Naive thymus-derived CD4-positive, alpha-beta T cell (primary cell): ENCODE measurements around the gene B3GALT2. TPM values are rescaled to one million over a fixed set of nuclear protein-coding genes. Genes with fewer than 3 reads are reported as not detected.
"Not testable (repeated sequence)": the region's sequence is repeated elsewhere in the genome, so short reads cannot be mapped to it uniquely, and the experiment has no call there.

Source experiments
- ATAC-seq: fragments of 150-1000 bp; cut with Tn5 transposase; 2 replicates; pipeline ENCODE4 v1.10.0; 2021; ENCODE audit warnings: mild to moderate bottlenecking, moderate library complexity
- CTCF ChIA-PET: fragments of 350-600 bp; sonication (Branson Sonifier 250); formaldehyde crosslinking; loops from one replicate; lab custom pipeline; 2021; ENCODE audit warnings: antibody characterized with exemption; lab: Charles Lee
- POLR2A ChIA-PET: fragments of 350-600 bp; sonication (Branson Sonifier 250); formaldehyde crosslinking; loops from one replicate; lab custom pipeline; 2021; ENCODE audit warnings: antibody characterized with exemption, inconsistent platforms; lab: Charles Lee
- DNase-seq, 9 donors: peaks; one replicate each; pipeline versions ENCODE4 v3.0.0 to v3.0.0-alpha.2; 2020 to 2022; ENCODE audit warnings: mixed read lengths in 1 of 9
- H3K27ac ChIP-seq: one replicate; pipeline ENCODE4 v1.7.0; 2013; ENCODE audit warnings: mild to moderate bottlenecking, low read depth, low read length, moderate library complexity
- H3K27me3 ChIP-seq, 2 donors: one replicate each; pipeline ENCODE4 v1.7.0; 2013; ENCODE audit warnings: low read length in 2 of 2, mild to moderate bottlenecking in 2 of 2, moderate library complexity in 2 of 2; ENCODE audit not compliant: control insufficient read depth in 2 of 2, insufficient read depth in 2 of 2
- H3K36me3 ChIP-seq, 3 experiments: 1 replicate in 2 of 3; 2 replicates in 1 of 3; pipeline ENCODE4 v1.7.0; 2013; ENCODE audit warnings: low read length in 3 of 3, mild to moderate bottlenecking in 3 of 3, moderate library complexity in 1 of 3; ENCODE audit not compliant: insufficient read depth in 3 of 3, control insufficient read depth in 2 of 3
- H3K4me1 ChIP-seq, 2 donors: one replicate each; pipeline ENCODE4 v1.7.0; 2013; ENCODE audit warnings: low read length in 2 of 2, mild to moderate bottlenecking in 2 of 2, moderate library complexity in 1 of 2; ENCODE audit not compliant: control insufficient read depth in 2 of 2, insufficient read depth in 2 of 2
- H3K4me3 ChIP-seq: 2 replicates; pipeline ENCODE4 v1.7.0; 2013; ENCODE audit warnings: mild to moderate bottlenecking, low read length
- H3K9me3 ChIP-seq, 3 experiments: 1 replicate in 2 of 3; 2 replicates in 1 of 3; pipeline ENCODE4 v1.7.0; 2013; ENCODE audit warnings: low read length in 3 of 3; ENCODE audit not compliant: control insufficient read depth in 2 of 3
- H3K27ac Mint-ChIP-seq, 9 donors: one replicate each; pipeline ENCODE4 v1.8.0; 2020 to 2022; ENCODE audit warnings: mixed read lengths in 9 of 9, mild to moderate bottlenecking in 8 of 9, moderate library complexity in 5 of 9, inconsistent platforms in 2 of 9
- H3K27me3 Mint-ChIP-seq, 5 donors: one replicate each; pipeline ENCODE4 v1.8.0; 2021 to 2022; ENCODE audit warnings: mixed read lengths in 5 of 5, mild to moderate bottlenecking in 1 of 5
- H3K36me3 Mint-ChIP-seq, 5 donors: one replicate each; pipeline ENCODE4 v1.8.0; 2020 to 2022; ENCODE audit warnings: mixed read lengths in 5 of 5, mild to moderate bottlenecking in 3 of 5, inconsistent platforms in 1 of 5
- H3K4me1 Mint-ChIP-seq, 7 donors: one replicate each; pipeline ENCODE4 v1.8.0; 2020 to 2022; ENCODE audit warnings: mixed read lengths in 7 of 7, mild to moderate bottlenecking in 3 of 7, inconsistent platforms in 1 of 7
- H3K4me3 Mint-ChIP-seq, 10 donors: one replicate each; pipeline ENCODE4 v1.8.0; 2020 to 2022; ENCODE audit warnings: mild to moderate bottlenecking in 10 of 10, mixed read lengths in 10 of 10, moderate library complexity in 6 of 10, inconsistent platforms in 2 of 10
- H3K9me3 Mint-ChIP-seq, 11 donors: one replicate each; pipeline ENCODE4 v1.8.0; 2020 to 2022; ENCODE audit warnings: mixed read lengths in 11 of 11, mild to moderate bottlenecking in 4 of 11, inconsistent platforms in 1 of 11, moderate library complexity in 1 of 11
- intact Hi-C, 2 donors: fragments of 100-400 bp; cut with micrococcal nuclease; formaldehyde crosslinking; loops; one replicate each; pipeline ENCODE4 v1.15.1; 2023
- polyA plus RNA-seq, 2 donors: library from polyadenylated mRNA; unstranded; fragments of 300-500 nt; fragmentation: Illumina TruSeq; gene quantifications; one replicate each; pipeline ENCODE4 v1.2.3, GENCODE V29; 2021
- total RNA-seq, 6 experiments: library from RNA in 5 of 6; stranded (reverse) in 5 of 6; gene quantifications; 1 replicate in 5 of 6; 2 replicates in 1 of 6; pipeline ENCODE4 v1.2.3 and lab custom pipeline; 2021 to 2026

Gene B3GALT2
- total and polyA plus RNA-seq, 7 experiments from 2014 or later, result 0.07 to 3.2 (median 0.36) TPM; not detected in 1

DNA sequence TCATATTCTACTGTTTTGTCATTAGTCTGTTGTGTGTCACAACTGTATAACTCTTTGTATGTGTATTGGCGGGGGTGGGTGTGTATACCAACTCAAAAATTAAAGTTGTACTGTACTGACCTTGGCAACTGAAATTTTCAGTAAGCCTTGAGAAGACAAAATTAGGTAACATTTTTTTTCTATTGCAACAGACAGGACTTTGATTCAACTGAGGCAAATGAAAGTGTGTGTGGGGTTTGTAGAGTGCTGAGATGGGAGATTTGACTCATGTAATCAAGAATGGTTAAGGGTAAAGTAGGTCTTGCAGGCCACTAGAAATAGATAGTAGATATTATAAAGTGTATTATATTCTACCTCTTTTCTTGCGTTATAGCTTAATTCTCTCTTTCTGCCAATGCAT, 14.6 kb upstream of the B3GALT2 start:
- Mint-ChIP-seq H3K9me3 (peaks cover 0 to 8% (median 6%) of the 10 kb centered on the region in 11 donors), H3K27ac (peak overlapping the region in 1 of 9 donors; percentile 67), H3K4me1 (peaks cover 17 to 52% (median 28%) of the 10 kb centered on the region in 7 donors), H3K36me3 (peaks cover 9 to 52% (median 34%) of the 10 kb centered on the region in 5 donors), H3K4me3 (peak overlapping the region in 1 of 10 donors; percentile 33), H3K27me3 (no peaks in the 10 kb centered on the region)
- H3K27me3 ChIP-seq, result no peaks in the 10 kb centered on the region
- intact Hi-C loops, result loop anchor here in 1 of 2 donors (2.0 kb wide), 1 partner anchor 14 kb away; no protein-coding TSS in a partner anchor
- H3K9me3 ChIP-seq, result no peaks in the 10 kb centered on the region
- CTCF ChIA-PET, result interaction anchor here (0.6 kb wide), 1 partner anchor 52 kb away, joined by 3 read pairs; no protein-coding TSS in a partner anchor
- ATAC-seq, result no peak
- H3K36me3 ChIP-seq, result no peaks in the 10 kb centered on the region
- no peaks in the 10 kb centered on the region for H3K4me1 ChIP-seq
- POLR2A ChIA-PET, result no interaction called here
- no peak overlapping the region for H3K4me3 ChIP-seq
- no peak for DNase-seq
- no peak overlapping the region for H3K27ac ChIP-seq

DNA sequence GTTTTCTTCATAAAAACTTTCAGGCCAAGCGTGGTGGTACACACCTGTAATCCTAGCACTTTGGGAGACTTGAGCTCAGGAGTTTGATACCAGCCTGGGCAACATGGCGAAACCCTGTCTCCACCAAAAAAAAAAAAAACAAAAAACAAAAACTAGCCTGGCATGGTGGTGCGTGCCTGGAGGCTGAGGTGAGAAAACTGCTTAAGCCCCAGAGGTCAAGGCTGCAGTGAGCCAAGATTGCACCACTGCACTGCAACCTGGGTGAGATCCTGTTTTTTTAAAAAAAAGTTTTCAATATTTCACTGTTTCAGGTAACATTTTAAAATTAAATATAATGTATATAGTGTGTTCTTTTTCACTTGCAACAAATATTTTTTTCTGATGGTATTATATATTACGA, 13.5 kb upstream of the B3GALT2 start:
- ATAC-seq, result no peak
- Histone ChIP-seq H3K27ac (no peak overlapping the region), H3K36me3 (no peaks in the 10 kb centered on the region), H3K4me1 (no peaks in the 10 kb centered on the region), H3K4me3 (no peak overlapping the region), H3K9me3 (no peaks in the 10 kb centered on the region), H3K27me3 (no peaks in the 10 kb centered on the region)
- no peak for DNase-seq
- intact Hi-C loops, result loop anchor here in 1 of 2 donors (2.0 kb wide), 1 partner anchor 15 kb away; no protein-coding TSS in a partner anchor
- no peak overlapping the region for H3K27ac Mint-ChIP-seq
- no peaks in the 10 kb centered on the region for H3K27me3 Mint-ChIP-seq
- ChIA-PET POLR2A (no interaction called here), CTCF (no interaction called here)
- peaks cover 0 to 51% (median 29%) of the 10 kb centered on the region in 5 donors for H3K36me3 Mint-ChIP-seq
- no peaks in the 10 kb centered on the region for H3K9me3 Mint-ChIP-seq
- no peak overlapping the region for H3K4me3 Mint-ChIP-seq
- peaks cover 18 to 63% (median 39%) of the 10 kb centered on the region in 7 donors for H3K4me1 Mint-ChIP-seq

DNA sequence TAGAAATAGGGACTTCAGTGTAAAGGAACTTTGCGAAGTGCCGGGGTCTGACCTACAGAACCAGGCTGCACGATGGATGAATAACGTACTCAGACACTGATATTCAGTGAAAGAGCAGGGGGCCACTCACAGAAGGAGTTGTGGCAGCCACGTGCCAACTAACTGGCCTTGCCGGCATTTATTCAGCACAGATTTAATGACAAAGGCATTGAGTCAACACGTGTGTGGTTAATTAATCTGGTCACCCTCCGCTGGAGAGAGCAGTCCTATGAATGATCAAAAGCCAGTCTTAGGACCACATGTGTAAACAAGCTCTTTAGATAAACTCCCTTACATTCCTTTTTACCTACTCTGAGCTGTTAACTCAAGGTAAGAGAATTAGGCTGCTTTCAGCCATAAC, 6.2 kb upstream of the B3GALT2 start:
- peaks cover 0 to 7% (median 0%) of the 10 kb centered on the region in 11 donors for H3K9me3 Mint-ChIP-seq
- ChIA-PET POLR2A (no interaction called here), CTCF (no interaction called here)
- H3K4me3 ChIP-seq, result no peak overlapping the region
- intact Hi-C loops, result no loop called here
- H3K27me3 ChIP-seq, result no peaks in the 10 kb centered on the region
- H3K4me1 Mint-ChIP-seq, result peaks cover 20 to 78% (median 63%) of the 10 kb centered on the region in 7 donors
- peak overlapping the region in 1 of 9 donors; percentile 20 for H3K27ac Mint-ChIP-seq
- peaks cover 0 to 43% (median 22%) of the 10 kb centered on the region in 5 donors for H3K36me3 Mint-ChIP-seq
- H3K27me3 Mint-ChIP-seq, result no peaks in the 10 kb centered on the region
- H3K36me3 ChIP-seq, result no peaks in the 10 kb centered on the region
- DNase-seq (no peak), ATAC-seq (no peak)
- H3K4me1 ChIP-seq, result peaks cover 0 to 3% of the 10 kb centered on the region in 2 donors
- no peak overlapping the region for H3K27ac ChIP-seq
- H3K4me3 Mint-ChIP-seq, result no peak overlapping the region
- no peaks in the 10 kb centered on the region for H3K9me3 ChIP-seq

DNA sequence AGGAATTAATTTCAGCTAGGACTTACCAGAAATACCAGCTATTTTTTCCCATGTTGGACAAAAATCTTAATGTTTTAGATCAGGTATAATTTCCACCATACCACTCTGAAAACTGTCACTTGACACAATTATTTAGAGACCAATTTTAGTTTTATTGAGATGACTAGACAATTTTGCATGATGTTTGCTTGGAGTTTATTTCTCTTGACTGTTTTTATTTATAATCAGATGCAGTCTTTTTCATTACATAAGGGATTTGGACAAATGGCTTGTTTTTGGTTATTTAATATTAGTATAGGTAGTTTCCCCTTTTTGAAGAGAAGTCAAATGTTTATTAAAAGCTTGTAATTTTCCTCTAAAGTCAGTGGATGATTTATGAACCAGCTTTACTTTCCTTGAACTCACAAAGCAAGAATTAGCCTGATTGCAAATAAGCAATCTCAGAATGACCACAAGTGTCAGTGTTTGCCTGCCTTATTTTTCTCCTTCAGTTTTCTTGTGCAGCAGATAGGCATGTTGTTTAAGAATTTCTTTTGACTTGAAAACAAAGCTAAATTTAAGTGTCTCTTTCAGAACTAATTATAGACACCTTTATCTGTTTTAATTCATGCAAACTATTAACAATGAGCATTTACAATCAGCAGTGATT, 3.8 kb upstream of the B3GALT2 start:
- POLR2A ChIA-PET, result no interaction called here
- Histone ChIP-seq H3K27me3 (no peaks in the 10 kb centered on the region), H3K36me3 (no peaks in the 10 kb centered on the region), H3K27ac (no peak overlapping the region), H3K4me1 (peaks cover 0 to 12% of the 10 kb centered on the region in 2 donors), H3K4me3 (no peak overlapping the region), H3K9me3 (no peaks in the 10 kb centered on the region)
- Mint-ChIP-seq H3K27ac (no peak overlapping the region), H3K4me3 (no peak overlapping the region), H3K27me3 (no peaks in the 10 kb centered on the region), H3K9me3 (peaks cover 0 to 7% (median 0%) of the 10 kb centered on the region in 11 donors), H3K4me1 (peaks cover 31 to 82% (median 69%) of the 10 kb centered on the region in 7 donors), H3K36me3 (peaks cover 0 to 33% (median 20%) of the 10 kb centered on the region in 5 donors)
- intact Hi-C loops, result no loop called here
- CTCF ChIA-PET, result interaction anchor here (0.7 to 1.2 kb wide), 2 partner anchors 219 to 1238 kb away, joined by 3 read pairs; no protein-coding TSS in a partner anchor
- no peak for ATAC-seq
- DNase-seq, result no peak

DNA sequence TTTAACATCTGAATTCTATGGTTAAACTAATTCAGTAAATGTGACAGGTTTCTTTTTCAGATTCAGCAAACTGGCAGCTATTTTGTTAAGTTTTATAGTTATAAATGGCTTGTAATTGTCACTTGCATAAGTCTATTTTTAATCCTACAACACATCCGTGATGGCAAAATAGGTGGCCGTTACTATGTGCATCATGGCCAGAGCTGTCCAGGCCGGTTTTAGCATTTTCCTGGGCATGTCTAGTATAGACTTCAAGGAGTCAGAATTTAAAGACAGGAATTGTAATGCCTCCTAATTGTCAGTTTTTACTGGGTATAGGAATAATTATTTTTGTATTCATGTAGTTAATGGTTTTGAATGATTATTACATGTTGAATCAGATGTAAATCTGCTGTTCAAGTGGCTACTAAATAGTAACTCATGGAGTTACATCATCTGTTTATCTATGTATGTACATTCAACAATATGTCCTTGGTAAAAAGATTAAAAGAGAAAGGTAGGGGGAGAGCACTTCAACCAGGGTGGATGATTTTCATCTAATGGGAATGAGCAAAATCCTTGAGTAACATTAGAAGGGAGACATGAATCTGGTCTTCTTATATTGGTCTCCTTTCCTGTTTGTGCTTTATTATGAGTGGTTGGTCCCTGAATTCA, 3.2 kb upstream of the B3GALT2 start:
- Mint-ChIP-seq H3K4me3 (no peak overlapping the region), H3K36me3 (peaks cover 0 to 34% (median 20%) of the 10 kb centered on the region in 5 donors), H3K4me1 (peaks cover 31 to 83% (median 70%) of the 10 kb centered on the region in 7 donors), H3K27ac (no peak overlapping the region), H3K27me3 (no peaks in the 10 kb centered on the region), H3K9me3 (peaks cover 0 to 7% (median 0%) of the 10 kb centered on the region in 11 donors)
- intact Hi-C loops, result loop anchor here (10.0 kb wide), 2 partner anchors 865 to 1275 kb away; no protein-coding TSS in a partner anchor
- ChIA-PET CTCF (interaction anchor here (0.7 to 1.2 kb wide), 2 partner anchors 220 to 1239 kb away, joined by 3 read pairs; no protein-coding TSS in a partner anchor), POLR2A (no interaction called here)
- H3K27ac ChIP-seq, result no peak overlapping the region
- no peaks in the 10 kb centered on the region for H3K36me3 ChIP-seq
- peaks cover 0 to 12% of the 10 kb centered on the region in 2 donors for H3K4me1 ChIP-seq
- no peaks in the 10 kb centered on the region for H3K9me3 ChIP-seq
- H3K27me3 ChIP-seq, result no peaks in the 10 kb centered on the region
- DNase-seq (no peak), ATAC-seq (no peak)
- H3K4me3 ChIP-seq, result no peak overlapping the region

DNA sequence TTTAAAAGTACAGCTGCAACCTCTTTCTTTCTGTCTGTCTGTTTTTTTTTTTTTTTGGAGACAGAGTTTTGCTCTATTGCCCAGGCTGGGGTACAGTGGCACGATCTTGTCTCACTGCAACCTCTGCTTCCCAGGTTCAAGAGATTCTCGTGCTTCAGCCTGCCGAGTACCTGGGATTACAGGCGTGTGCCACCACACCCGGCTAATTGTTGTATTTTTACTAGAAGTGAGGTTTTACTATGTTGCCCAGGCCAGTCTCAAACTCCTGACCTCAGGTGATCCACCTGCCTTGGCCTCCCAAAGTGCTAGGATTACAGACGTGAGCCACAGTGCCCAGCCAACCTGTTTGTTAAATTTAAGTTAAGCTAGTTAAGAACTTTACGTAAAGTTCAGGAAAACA, 2.5 kb upstream of the B3GALT2 start:
- peaks cover 34 to 81% (median 68%) of the 10 kb centered on the region in 7 donors for H3K4me1 Mint-ChIP-seq
- H3K27me3 Mint-ChIP-seq, H3K27ac Mint-ChIP-seq, H3K36me3 ChIP-seq, H3K4me3 ChIP-seq, DNase-seq, ATAC-seq, POLR2A ChIA-PET, H3K9me3 ChIP-seq, H3K4me3 Mint-ChIP-seq, H3K27me3 ChIP-seq, H3K9me3 Mint-ChIP-seq, H3K27ac ChIP-seq: not testable (repeated sequence)
- H3K4me1 ChIP-seq, result peaks cover 0 to 12% of the 10 kb centered on the region in 2 donors
- CTCF ChIA-PET, result interaction anchor here (0.6 kb wide), 1 partner anchor 652 kb away, joined by 4 read pairs; no protein-coding TSS in a partner anchor
- intact Hi-C loops, result loop anchor here (10.0 kb wide), 2 partner anchors 866 to 1276 kb away; no protein-coding TSS in a partner anchor
- peaks cover 0 to 30% (median 20%) of the 10 kb centered on the region in 5 donors for H3K36me3 Mint-ChIP-seq
